Gastroesophageal sphincter (tissue), 4 donors: ENCODE results near the gene TMCO4. TPM values are rescaled to one million over a fixed set of nuclear protein-coding genes. Genes with fewer than 3 reads are reported as not detected.

Experiments used
- ATAC-seq: fragments of 150-250 bp; one replicate; pipeline ENCODE4 v1.9.1; 2016; ENCODE audit warnings: mild to moderate bottlenecking, moderate library complexity
- H3K27ac ChIP-seq, 4 donors: fragments of 200-600 bp; sonication (generic) in 3 of 4; 1 replicate in 3 of 4; 2 replicates in 1 of 4; pipeline ENCODE4 v1.5.1; 2016 to 2019
- H3K27me3 ChIP-seq: fragments of 200-600 bp; sonication (generic); one replicate; pipeline ENCODE4 v1.5.1; 2019
- H3K36me3 ChIP-seq, 2 donors: fragments of 200-600 bp; sonication (generic); one replicate each; pipeline ENCODE4 v1.5.1; 2019; ENCODE audit warnings: control low read depth in 1 of 2
- H3K4me1 ChIP-seq, 3 donors: fragments of 200-600 bp; sonication (generic); 1 replicate in 2 of 3; 2 replicates in 1 of 3; pipeline ENCODE4 v1.5.1; 2016 to 2019; ENCODE audit warnings: control low read depth in 2 of 3
- H3K4me3 ChIP-seq, 2 donors: fragments of 200-600 bp; sonication (generic); one replicate each; pipeline ENCODE4 v1.5.1; 2019; ENCODE audit warnings: mild to moderate bottlenecking in 1 of 2, moderate library complexity in 1 of 2
- H3K9me3 ChIP-seq, 3 donors: fragments of 200-600 bp; sonication (generic); one replicate each; pipeline ENCODE4 v1.5.1; 2017 to 2019; ENCODE audit warnings: control low read depth in 2 of 3
- EP300 ChIP-seq: sonication (generic); formaldehyde crosslinking; IDR thresholded peaks from one replicate; pipeline ENCODE4 v1.6.1; 2017; ENCODE audit warnings: antibody characterized with exemption, mild to moderate bottlenecking
- POLR2A ChIP-seq, 2 donors: fragments of 450-650 bp; IDR thresholded peaks; one replicate each; pipeline ENCODE4 v1.6.1; 2017; ENCODE audit warnings: antibody characterized with exemption in 2 of 2, mild to moderate bottlenecking in 2 of 2, moderate library complexity in 1 of 2
- POLR2AphosphoS5 ChIP-seq: sonication (generic); formaldehyde crosslinking; IDR thresholded peaks from one replicate; pipeline ENCODE4 v1.6.1; 2017; ENCODE audit warnings: antibody characterized with exemption
- WGBS, 2 donors: methylation state at CpG; one replicate each; pipeline ENCODE4 v1.1.5; 2018; ENCODE audit warnings: low coverage in 1 of 2; 5-methylcytosine and 5-hydroxymethylcytosine counted together
- total RNA-seq, 4 donors: library from RNA; depleted of rRNA; stranded (reverse); fragments of >200 nt; gene quantifications; one replicate each; pipeline ENCODE4 v1.1.0, GENCODE V29; 2016
- TF ChIP-seq, protein P1 (sequence below), 4 experiments: fragments of 200-600 bp in 2 of 4; fragments of 450-650 bp in 2 of 4; sonication (generic) in 1 of 4; IDR thresholded peaks; one replicate each; pipeline ENCODE4 v1.5.1; 2017 to 2019; ENCODE audit warnings: antibody characterized with exemption in 4 of 4, mild to moderate bottlenecking in 2 of 4, moderate library complexity in 2 of 4

Gene TMCO4
- total RNA-seq, 4 donors from 2014 or later: 18.1 to 36.9 (median 24.5) TPM

GRCh38 chr1:19744335-19744743 lies 55.4 kb downstream of the TMCO4 start:
- 80 to 100% methylated on average over 2 to 4 of the region's 4 CpGs for WGBS, 2 donors
- peaks cover 0 to 92% of the 10 kb centered on the region in 2 donors for H3K36me3 ChIP-seq
- no peaks in the 10 kb centered on the region for H3K9me3 ChIP-seq
- no peaks in the 10 kb centered on the region for H3K27me3 ChIP-seq
- no peaks in the 10 kb centered on the region for H3K4me1 ChIP-seq
- H3K4me3 ChIP-seq: no peak overlapping the region
- no peak for ATAC-seq
- TF ChIP-seq, protein P1, sequence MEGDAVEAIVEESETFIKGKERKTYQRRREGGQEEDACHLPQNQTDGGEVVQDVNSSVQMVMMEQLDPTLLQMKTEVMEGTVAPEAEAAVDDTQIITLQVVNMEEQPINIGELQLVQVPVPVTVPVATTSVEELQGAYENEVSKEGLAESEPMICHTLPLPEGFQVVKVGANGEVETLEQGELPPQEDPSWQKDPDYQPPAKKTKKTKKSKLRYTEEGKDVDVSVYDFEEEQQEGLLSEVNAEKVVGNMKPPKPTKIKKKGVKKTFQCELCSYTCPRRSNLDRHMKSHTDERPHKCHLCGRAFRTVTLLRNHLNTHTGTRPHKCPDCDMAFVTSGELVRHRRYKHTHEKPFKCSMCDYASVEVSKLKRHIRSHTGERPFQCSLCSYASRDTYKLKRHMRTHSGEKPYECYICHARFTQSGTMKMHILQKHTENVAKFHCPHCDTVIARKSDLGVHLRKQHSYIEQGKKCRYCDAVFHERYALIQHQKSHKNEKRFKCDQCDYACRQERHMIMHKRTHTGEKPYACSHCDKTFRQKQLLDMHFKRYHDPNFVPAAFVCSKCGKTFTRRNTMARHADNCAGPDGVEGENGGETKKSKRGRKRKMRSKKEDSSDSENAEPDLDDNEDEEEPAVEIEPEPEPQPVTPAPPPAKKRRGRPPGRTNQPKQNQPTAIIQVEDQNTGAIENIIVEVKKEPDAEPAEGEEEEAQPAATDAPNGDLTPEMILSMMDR (IDR thresholded peaks at IDR 0.05): no peak
- H3K27ac ChIP-seq: no peak overlapping the region

DNA sequence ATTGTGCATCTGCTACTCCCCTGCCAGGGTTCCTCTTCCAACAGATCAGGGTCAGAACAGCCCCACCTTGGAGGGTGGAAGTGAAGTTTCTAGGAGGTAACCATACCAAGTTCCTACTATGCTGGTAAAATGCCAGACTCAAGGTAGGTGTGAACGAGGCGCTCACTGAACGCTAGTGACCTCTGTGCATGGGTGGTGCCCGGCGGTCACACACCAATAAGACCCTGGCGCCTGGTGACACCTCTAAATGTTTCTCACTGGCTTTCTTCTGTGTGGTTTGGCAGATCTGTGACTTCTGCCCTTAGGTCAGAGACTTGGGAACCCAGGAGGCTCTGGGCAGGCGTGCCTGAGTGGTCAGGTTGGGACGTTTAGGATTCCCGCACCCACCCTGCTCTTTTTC lies 55.9 kb downstream of the TMCO4 start:
- TF ChIP-seq, protein P1 (IDR thresholded peaks at IDR 0.05): no peak
- TF ChIP-seq POLR2AphosphoS5 (no peak), EP300 (no peak), POLR2A (IDR thresholded peaks at IDR 0.05) (no peak)
- Histone ChIP-seq H3K36me3 (peaks cover 0 to 91% of the 10 kb centered on the region in 2 donors), H3K27ac (no peak overlapping the region), H3K9me3 (peaks cover 0 to 2% (median 0%) of the 10 kb centered on the region in 3 donors), H3K4me1 (peaks cover 0 to 2% (median 0%) of the 10 kb centered on the region in 3 donors), H3K27me3 (no peaks in the 10 kb centered on the region), H3K4me3 (no peak overlapping the region)
- ATAC-seq: no peak
- WGBS, 2 donors: 83 to 100% methylated on average over 3 to 4 of the region's 9 CpGs

DNA sequence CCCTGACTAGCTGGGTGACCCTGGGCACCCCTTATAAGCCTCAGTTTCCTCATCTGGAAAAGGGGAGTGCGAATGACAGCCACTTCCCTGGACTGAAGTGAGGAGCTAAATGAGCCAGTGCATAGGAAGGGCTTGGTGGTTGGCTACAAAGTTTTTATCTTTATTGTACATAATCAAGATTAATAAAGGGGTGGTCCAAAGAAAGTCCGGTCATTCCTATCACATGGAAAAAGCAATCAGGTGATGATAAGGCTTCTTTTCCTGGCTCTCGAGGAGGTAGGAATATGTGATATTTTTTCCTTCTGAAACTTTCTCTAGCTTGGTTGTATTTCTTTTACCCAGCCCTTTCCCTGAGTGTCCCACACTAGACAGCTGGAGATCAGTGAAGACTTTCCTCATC lies 56.5 kb downstream of the TMCO4 start:
- Histone ChIP-seq H3K27ac (no peak overlapping the region), H3K4me1 (peaks cover 0 to 8% (median 0%) of the 10 kb centered on the region in 3 donors), H3K9me3 (peaks cover 0 to 4% (median 0%) of the 10 kb centered on the region in 3 donors), H3K27me3 (no peaks in the 10 kb centered on the region), H3K4me3 (no peak overlapping the region), H3K36me3 (peaks cover 0 to 87% of the 10 kb centered on the region in 2 donors)
- 96 to 100% methylated on average over 1 to 3 of the region's 3 CpGs for WGBS, 2 donors
- TF ChIP-seq EP300: no peak
- TF ChIP-seq POLR2A (IDR thresholded peaks at IDR 0.05): no peak
- TF ChIP-seq, protein P1 (IDR thresholded peaks at IDR 0.05): no peak
- TF ChIP-seq POLR2AphosphoS5: no peak
- no peak for ATAC-seq

DNA sequence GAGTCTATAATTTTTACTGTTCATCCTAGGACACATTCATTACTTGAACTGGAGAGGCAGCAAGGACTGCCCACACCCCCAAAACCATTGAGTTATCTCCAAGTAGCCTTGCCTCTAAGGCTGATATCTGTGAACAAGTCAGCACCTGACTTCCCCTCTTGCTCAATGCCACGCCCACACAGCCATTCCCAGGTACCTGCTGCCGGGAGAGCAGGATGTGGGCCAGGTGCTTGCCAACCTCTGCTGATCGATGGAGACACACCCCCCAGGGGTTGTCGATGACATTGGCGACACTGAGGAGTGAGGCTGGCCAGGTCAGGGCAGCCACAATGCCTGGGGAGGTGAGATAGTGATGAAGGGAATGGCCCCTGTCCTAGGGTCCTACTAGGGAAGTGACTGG lies 60.1 kb downstream of the TMCO4 start:
- no peak for ATAC-seq
- WGBS, 2 donors: no CpG with 5 or more reads among the region's 5 CpGs

DNA sequence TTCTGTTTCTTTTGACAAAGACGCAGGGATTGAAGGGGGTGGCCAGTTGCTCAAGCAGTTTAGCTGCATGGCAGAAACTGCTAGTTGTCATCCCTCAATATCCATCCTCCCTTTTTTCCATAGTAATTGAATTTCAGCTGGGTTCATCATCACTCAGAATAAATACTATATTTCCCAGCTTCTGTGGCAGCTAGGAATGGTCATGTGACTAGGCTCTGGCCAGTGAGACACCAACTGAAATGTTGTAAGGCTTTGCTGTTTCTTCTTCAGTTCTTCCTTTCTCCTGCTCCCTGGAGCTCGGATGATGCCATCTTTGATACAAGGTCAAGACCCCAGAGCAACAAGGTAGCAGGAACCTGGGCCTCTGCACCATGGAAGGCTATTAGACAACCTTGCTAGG lies 61.0 kb downstream of the TMCO4 start:
- TF ChIP-seq EP300 (no peak), POLR2A (IDR thresholded peaks at IDR 0.05) (no peak), POLR2AphosphoS5 (no peak)
- TF ChIP-seq, protein P1 (IDR thresholded peaks at IDR 0.05): no peak
- no peak overlapping the region for H3K4me3 ChIP-seq
- no peaks in the 10 kb centered on the region for H3K27me3 ChIP-seq
- peak overlapping the region in 3 of 4 donors; percentile 80 to 87 (median 86) for H3K27ac ChIP-seq
- peaks cover 0 to 57% of the 10 kb centered on the region in 2 donors for H3K36me3 ChIP-seq
- peaks cover 0 to 4% (median 0%) of the 10 kb centered on the region in 3 donors for H3K9me3 ChIP-seq
- 88 to 100% methylated on average over 2 of the region's 2 CpGs for WGBS, 2 donors
- peaks cover 0 to 48% (median 17%) of the 10 kb centered on the region in 3 donors for H3K4me1 ChIP-seq
- ATAC-seq: no peak

More for the DNA sequence above, 60.1 kb downstream of the TMCO4 start:
- peaks cover 0 to 4% (median 0%) of the 10 kb centered on the region in 3 donors for H3K9me3 ChIP-seq
- no peaks in the 10 kb centered on the region for H3K27me3 ChIP-seq
- TF ChIP-seq, protein P1 (IDR thresholded peaks at IDR 0.05): no peak
- TF ChIP-seq POLR2AphosphoS5: no peak
- no peak for TF ChIP-seq POLR2A (IDR thresholded peaks at IDR 0.05)
- no peak for TF ChIP-seq EP300
- H3K36me3 ChIP-seq: peaks cover 0 to 57% of the 10 kb centered on the region in 2 donors
- peaks cover 0 to 43% (median 17%) of the 10 kb centered on the region in 3 donors for H3K4me1 ChIP-seq
- no peak overlapping the region for H3K4me3 ChIP-seq
- no peak overlapping the region for H3K27ac ChIP-seq
